ENCODE measurements around the gene GSC2.

DNA sequence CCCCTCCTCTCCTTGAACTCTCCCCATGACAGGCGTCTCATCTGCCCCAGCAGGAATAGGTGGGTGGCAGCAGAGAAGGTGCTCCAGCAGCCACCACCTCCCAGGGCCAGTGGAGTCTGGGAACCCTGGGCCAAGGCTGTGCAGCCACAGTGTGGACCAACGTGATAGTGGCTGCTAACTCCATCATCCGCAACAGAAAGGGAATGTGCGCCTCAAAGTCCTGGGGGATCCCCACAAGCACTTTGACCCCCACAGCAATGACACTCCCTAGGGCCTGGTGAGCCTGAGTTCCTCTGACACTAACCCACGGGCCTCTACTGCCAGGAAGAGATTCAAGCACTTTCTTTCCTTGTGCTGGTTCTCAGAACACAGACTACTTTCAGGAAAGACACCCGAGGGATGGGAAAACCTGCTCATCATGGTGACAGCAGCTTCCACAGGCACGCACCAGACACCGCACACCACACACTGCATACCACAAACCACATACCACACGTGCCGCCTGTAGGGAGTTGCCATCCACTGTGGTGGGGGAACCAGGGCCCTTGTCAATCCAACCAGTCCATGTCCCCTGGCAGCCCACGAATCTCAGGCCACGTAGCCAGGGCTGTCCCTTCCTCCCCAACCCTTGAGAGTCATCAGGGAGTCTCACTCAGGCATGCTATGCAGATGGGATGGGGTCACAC is 31.8 kb upstream of the GSC2 start:
- TF ChIP-seq POLR2A (IDR thresholded peaks at IDR 0.05) = no peak
- TF ChIP-seq, protein P1, sequence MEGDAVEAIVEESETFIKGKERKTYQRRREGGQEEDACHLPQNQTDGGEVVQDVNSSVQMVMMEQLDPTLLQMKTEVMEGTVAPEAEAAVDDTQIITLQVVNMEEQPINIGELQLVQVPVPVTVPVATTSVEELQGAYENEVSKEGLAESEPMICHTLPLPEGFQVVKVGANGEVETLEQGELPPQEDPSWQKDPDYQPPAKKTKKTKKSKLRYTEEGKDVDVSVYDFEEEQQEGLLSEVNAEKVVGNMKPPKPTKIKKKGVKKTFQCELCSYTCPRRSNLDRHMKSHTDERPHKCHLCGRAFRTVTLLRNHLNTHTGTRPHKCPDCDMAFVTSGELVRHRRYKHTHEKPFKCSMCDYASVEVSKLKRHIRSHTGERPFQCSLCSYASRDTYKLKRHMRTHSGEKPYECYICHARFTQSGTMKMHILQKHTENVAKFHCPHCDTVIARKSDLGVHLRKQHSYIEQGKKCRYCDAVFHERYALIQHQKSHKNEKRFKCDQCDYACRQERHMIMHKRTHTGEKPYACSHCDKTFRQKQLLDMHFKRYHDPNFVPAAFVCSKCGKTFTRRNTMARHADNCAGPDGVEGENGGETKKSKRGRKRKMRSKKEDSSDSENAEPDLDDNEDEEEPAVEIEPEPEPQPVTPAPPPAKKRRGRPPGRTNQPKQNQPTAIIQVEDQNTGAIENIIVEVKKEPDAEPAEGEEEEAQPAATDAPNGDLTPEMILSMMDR (IDR thresholded peaks at IDR 0.05) = no peak

Measured in adrenal gland (tissue), 5 donors.